Mucosa of rectum (tissue), 2 donors: ENCODE measurements around the gene WDR54.
"Not testable (repeated sequence)": the region's sequence is repeated elsewhere in the genome, so short reads cannot be mapped to it uniquely, and the experiment has no call there.

Experiments used
- H3K27ac ChIP-seq, 2 donors: one replicate each; pipeline ENCODE4 v1.7.0; 2013; ENCODE audit warnings: inconsistent platforms in 2 of 2, low read depth in 2 of 2, low read length in 2 of 2
- H3K27me3 ChIP-seq, 2 donors: one replicate each; pipeline ENCODE4 v1.7.0; 2013; ENCODE audit warnings: low read length in 2 of 2; ENCODE audit not compliant: control insufficient read depth in 2 of 2, insufficient read depth in 2 of 2
- H3K36me3 ChIP-seq, 2 donors: one replicate each; pipeline ENCODE4 v1.7.0; 2013; ENCODE audit warnings: low read length in 2 of 2; ENCODE audit not compliant: control insufficient read depth in 2 of 2, insufficient read depth in 2 of 2
- H3K4me1 ChIP-seq, 2 donors: one replicate each; pipeline ENCODE4 v1.7.0; 2013; ENCODE audit warnings: low read length in 2 of 2, mild to moderate bottlenecking in 1 of 2; ENCODE audit not compliant: control insufficient read depth in 2 of 2, insufficient read depth in 2 of 2
- H3K4me3 ChIP-seq, 2 donors: one replicate each; pipeline ENCODE4 v1.7.0; 2013; ENCODE audit warnings: low read length in 2 of 2
- H3K9ac ChIP-seq, 2 donors: one replicate each; pipeline ENCODE4 v1.7.0; 2013; ENCODE audit warnings: low read length in 2 of 2, low read depth in 1 of 2, mild to moderate bottlenecking in 1 of 2
- H3K9me3 ChIP-seq, 2 donors: one replicate each; pipeline ENCODE4 v1.7.0; 2013; ENCODE audit warnings: low read length in 2 of 2; ENCODE audit not compliant: control insufficient read depth in 2 of 2
- donor health status: healthy.
- donor health status: Normal muscosa, but diverticular disease.

WDR54 gene

GRCh38 chr2:74461187-74462053 is 39.9 kb downstream of the WDR54 start:
- no peak overlapping the region for H3K27ac ChIP-seq
- H3K4me3 ChIP-seq: no peak overlapping the region
- H3K9me3 ChIP-seq: no peaks in the 10 kb centered on the region
- no peaks in the 10 kb centered on the region for H3K27me3 ChIP-seq
- peaks cover 22 to 28% of the 10 kb centered on the region in 2 donors for H3K4me1 ChIP-seq
- H3K9ac ChIP-seq: no peak overlapping the region
- peaks cover 8 to 16% of the 10 kb centered on the region in 2 donors for H3K36me3 ChIP-seq

GRCh38 chr2:74462054-74462785 is 40.7 kb downstream of the WDR54 start:
- Histone ChIP-seq H3K27ac (no peak overlapping the region), H3K9ac (no peak overlapping the region), H3K9me3 (no peaks in the 10 kb centered on the region), H3K4me1 (peaks cover 15 to 21% of the 10 kb centered on the region in 2 donors), H3K4me3 (no peak overlapping the region), H3K36me3 (peaks cover 8 to 16% of the 10 kb centered on the region in 2 donors), H3K27me3 (no peaks in the 10 kb centered on the region)

- Histone ChIP-seq H3K4me3 (no peak overlapping the region), H3K27ac (no peak overlapping the region), H3K9me3 (no peaks in the 10 kb centered on the region), H3K4me1 (peaks cover 15 to 20% of the 10 kb centered on the region in 2 donors), H3K9ac (no peak overlapping the region), H3K27me3 (no peaks in the 10 kb centered on the region), H3K36me3 (peaks cover 8 to 16% of the 10 kb centered on the region in 2 donors)
Observed at GRCh38 chr2:74462786-74463105, 41.2 kb downstream of the WDR54 start.

GRCh38 chr2:74464406-74464805 is 42.9 kb downstream of the WDR54 start:
- Histone ChIP-seq H3K27ac (peak overlapping the region in 1 of 2 donors; percentile 77), H3K36me3 (peaks cover 8 to 16% of the 10 kb centered on the region in 2 donors)

GRCh38 chr2:74470742-74471141 is 49.2 kb downstream of the WDR54 start:
- not testable (repeated sequence) for H3K27ac ChIP-seq, H3K27me3 ChIP-seq, H3K9me3 ChIP-seq, H3K4me3 ChIP-seq, H3K9ac ChIP-seq
- peaks cover 13 to 15% of the 10 kb centered on the region in 2 donors for H3K36me3 ChIP-seq
- peaks cover 19 to 23% of the 10 kb centered on the region in 2 donors for H3K4me1 ChIP-seq

More at GRCh38 chr2:74464406-74464805, 42.9 kb downstream of the WDR54 start:
- Histone ChIP-seq H3K4me1 (peaks cover 11 to 15% of the 10 kb centered on the region in 2 donors), H3K9me3 (no peaks in the 10 kb centered on the region), H3K9ac (peak overlapping the region; percentile 84 to 91), H3K4me3 (peak overlapping the region; percentile 87 to 98), H3K27me3 (no peaks in the 10 kb centered on the region)

- H3K4me1 ChIP-seq: peaks cover 16 to 20% of the 10 kb centered on the region in 2 donors
- no peaks in the 10 kb centered on the region for H3K9me3 ChIP-seq
- peak overlapping the region; percentile 95 to 98 for H3K4me3 ChIP-seq
- peak overlapping the region; percentile 92 to 94 for H3K27ac ChIP-seq
- H3K27me3 ChIP-seq: no peaks in the 10 kb centered on the region
- H3K9ac ChIP-seq: peak overlapping the region; percentile 90 to 91
- peaks cover 13 to 16% of the 10 kb centered on the region in 2 donors for H3K36me3 ChIP-seq
Observed at GRCh38 chr2:74471332-74472065, 50.0 kb downstream of the WDR54 start.

- H3K4me1 ChIP-seq: peaks cover 16 to 20% of the 10 kb centered on the region in 2 donors
- H3K27ac ChIP-seq: peak within 1 kb of the TSS; percentile 92 to 94
- peaks cover 13 to 20% of the 10 kb centered on the region in 2 donors for H3K36me3 ChIP-seq
- peak within 1 kb of the TSS; percentile 95 to 98 for H3K4me3 ChIP-seq
- no peaks in the 10 kb centered on the region for H3K9me3 ChIP-seq
- no peaks in the 10 kb centered on the region for H3K27me3 ChIP-seq
- H3K9ac ChIP-seq: peak within 1 kb of the TSS; percentile 90 to 91
Observed at GRCh38 chr2:74472086-74472944, 50.8 kb downstream of the WDR54 start, which contains the start of gene MRPL53. MRPL53 (minus strand) TSS chr2:74472680; CDS start chr2:74472660, 20 bp downstream.

- Histone ChIP-seq H3K27ac (peak overlapping the region; percentile 92 to 94), H3K4me3 (peak overlapping the region; percentile 95 to 98), H3K36me3 (peaks cover 13 to 23% of the 10 kb centered on the region in 2 donors), H3K27me3 (no peaks in the 10 kb centered on the region), H3K4me1 (peaks cover 16 to 20% of the 10 kb centered on the region in 2 donors), H3K9me3 (no peaks in the 10 kb centered on the region), H3K9ac (peak overlapping the region; percentile 90 to 91)
Observed at GRCh38 chr2:74472945-74473258, 51.4 kb downstream of the WDR54 start.

GRCh38 chr2:74474481-74474880 is 53.0 kb downstream of the WDR54 start:
- H3K4me3 ChIP-seq: no peak overlapping the region
- H3K9me3 ChIP-seq: no peaks in the 10 kb centered on the region
- no peak overlapping the region for H3K9ac ChIP-seq
- no peaks in the 10 kb centered on the region for H3K27me3 ChIP-seq
- H3K27ac ChIP-seq: no peak overlapping the region
- H3K4me1 ChIP-seq: peaks cover 16 to 20% of the 10 kb centered on the region in 2 donors
- peaks cover 13 to 23% of the 10 kb centered on the region in 2 donors for H3K36me3 ChIP-seq
